Astrocyte of the spinal cord (primary cell): ENCODE data around the gene DAPK2.
"Not testable (repeated sequence)": the region's sequence is repeated elsewhere in the genome, so short reads cannot be mapped to it uniquely, and the experiment has no call there.

ENCODE experiments used
- DNase-seq: peaks from one replicate; pipeline ENCODE4 v3.0.0; 2011; ENCODE audit warnings: low read depth, low spot score
- H3K4me3 ChIP-seq: 2 replicates; pipeline ENCODE4 v1.5.1; 2011; ENCODE audit warnings: low read depth, mild to moderate bottlenecking, low read length, moderate library complexity
- CTCF ChIP-seq: IDR thresholded peaks from 2 replicates; pipeline ENCODE4 v1.5.1; 2012; ENCODE audit warnings: low read depth, mild to moderate bottlenecking, low read length, inconsistent platforms
- in situ Hi-C: cut with HindIII; loops from 2 replicates; pipeline ENCODE4 v1.10.0; 2017; ENCODE audit warnings: low sequenced_read_pairs

DAPK2 gene

GRCh38 chr15:64058279-64058678 is 12.0 kb upstream of the DAPK2 start:
- in situ Hi-C loops = no loop called here
- no peak for TF ChIP-seq CTCF
- DNase-seq = no peak
- H3K4me3 ChIP-seq = no peak overlapping the region

- H3K4me3 ChIP-seq, in situ Hi-C loops, DNase-seq: not testable (repeated sequence)
Measured at GRCh38 chr15:64053674-64054073, 7.4 kb upstream of the DAPK2 start.

- no peak overlapping the region for H3K4me3 ChIP-seq
- in situ Hi-C loops = no loop called here
- DNase-seq = no peak
- no peak for TF ChIP-seq CTCF
Measured at GRCh38 chr15:64052925-64053491, 6.7 kb upstream of the DAPK2 start.

- in situ Hi-C loops = no loop called here
- TF ChIP-seq CTCF = no peak
- no peak for DNase-seq
- no peak overlapping the region for H3K4me3 ChIP-seq
Measured at GRCh38 chr15:64051407-64052259, 5.3 kb upstream of the DAPK2 start.

GRCh38 chr15:64051093-64051402 is 4.8 kb upstream of the DAPK2 start:
- TF ChIP-seq CTCF = no peak
- in situ Hi-C loops = no loop called here
- no peak overlapping the region for H3K4me3 ChIP-seq
- no peak for DNase-seq

GRCh38 chr15:64050281-64051092 is 4.2 kb upstream of the DAPK2 start:
- in situ Hi-C loops = no loop called here
- no peak for TF ChIP-seq CTCF
- H3K4me3 ChIP-seq = no peak overlapping the region
- DNase-seq = no peak
